Esophagus muscularis mucosa (tissue), 3 donors: ENCODE data around the gene PMFBP1.

Source experiments
- CTCF ChIP-seq, 3 experiments: fragments of 200-600 bp in 2 of 3; fragments of 450-650 bp in 1 of 3; sonication (generic) in 2 of 3; IDR thresholded peaks; one replicate each; pipeline ENCODE4 v1.5.1; 2017 to 2019; ENCODE audit warnings: antibody characterized with exemption in 3 of 3, mild to moderate bottlenecking in 2 of 3, moderate library complexity in 1 of 3
- POLR2A ChIP-seq: fragments of 450-650 bp; IDR thresholded peaks from one replicate; pipeline ENCODE4 v1.6.1; 2017; ENCODE audit warnings: antibody characterized with exemption, moderate library complexity, mild to moderate bottlenecking, low read depth

- TF ChIP-seq CTCF (IDR thresholded peaks at IDR 0.05) (no peak), POLR2A (no peak)
These were observed 26.2 kb upstream of the PMFBP1 start for GRCh38 chr16:72198021-72198711.
